ENCODE measurements around the gene FAM209A. TPM values are rescaled to one million over a fixed set of nuclear protein-coding genes. Genes with fewer than 3 reads are reported as not detected.
A peak's percentile ranks its signal among the peaks of the same experiment; 100 is the strongest.

FAM209A gene
- total and polyA plus RNA-seq, 4 donors: 0.49 to 0.95 (median 0.59) TPM; not detected in 1

- Histone ChIP-seq H3K27ac (ENCODE audit: low read depth in 1 of 2, low read length in 1 of 2) (no peak overlapping the region), H3K4me1 (ENCODE audit: control insufficient read depth in 5 of 5, insufficient read depth in 5 of 5, low read length in 5 of 5) (peaks cover 0 to 9% (median 0%) of the 10 kb centered on the region in 5 donors), H3K9ac (ENCODE audit: insufficient read depth in 1 of 2, low read length in 2 of 2) (no peak overlapping the region), H3K36me3 (ENCODE audit: control insufficient read depth in 4 of 4, insufficient read depth in 4 of 4, low read length in 4 of 4) (peaks cover 3 to 16% (median 10%) of the 10 kb centered on the region in 4 donors), H3K9me3 (ENCODE audit: control insufficient read depth in 4 of 4, insufficient read depth in 3 of 4, low read length in 3 of 4) (peaks cover 0 to 6% (median 0%) of the 10 kb centered on the region in 4 donors), H3K27me3 (ENCODE audit: control insufficient read depth in 3 of 3, insufficient read depth in 3 of 3, low read length in 2 of 3) (no peaks in the 10 kb centered on the region), H3K4me3 (no peak overlapping the region)
- WGBS, 2 donors: 94 to 97% methylated on average over 1 of the region's 1 CpG
- no peak for ATAC-seq (ENCODE audit: insufficient read depth, low FRiP score)
- no peak for TF ChIP-seq CTCF (IDR thresholded peaks at IDR 0.05; ENCODE audit: control extremely low read depth, extremely low read depth)
- no peak for DNase-seq
Measured at GRCh38 chr20:56501116-56501515, 23.4 kb upstream of the FAM209A start.

- Histone ChIP-seq H3K9ac (ENCODE audit: insufficient read depth in 1 of 2, low read length in 2 of 2) (no peak overlapping the region), H3K4me1 (ENCODE audit: control insufficient read depth in 5 of 5, insufficient read depth in 5 of 5, low read length in 5 of 5) (peaks cover 0 to 9% (median 0%) of the 10 kb centered on the region in 5 donors), H3K4me3 (no peak overlapping the region), H3K27me3 (ENCODE audit: control insufficient read depth in 3 of 3, insufficient read depth in 3 of 3, low read length in 2 of 3) (no peaks in the 10 kb centered on the region), H3K27ac (ENCODE audit: low read depth in 1 of 2, low read length in 1 of 2) (no peak overlapping the region), H3K36me3 (ENCODE audit: control insufficient read depth in 4 of 4, insufficient read depth in 4 of 4, low read length in 4 of 4) (peaks cover 0 to 6% (median 5%) of the 10 kb centered on the region in 4 donors), H3K9me3 (ENCODE audit: control insufficient read depth in 4 of 4, insufficient read depth in 3 of 4, low read length in 3 of 4) (no peaks in the 10 kb centered on the region)
- TF ChIP-seq CTCF (IDR thresholded peaks at IDR 0.05; ENCODE audit: control extremely low read depth, extremely low read depth): no peak
- ATAC-seq (ENCODE audit: insufficient read depth, low FRiP score): no peak
- peak; percentile 23 to 66 (median 43) for DNase-seq
- WGBS, 2 donors: 85 to 90% methylated on average over 8 of the region's 8 CpGs
Measured at GRCh38 chr20:56503916-56504315, 20.6 kb upstream of the FAM209A start.

- no peak for ATAC-seq (ENCODE audit: insufficient read depth, low FRiP score)
- no peaks in the 10 kb centered on the region for H3K9me3 ChIP-seq (ENCODE audit: control insufficient read depth in 4 of 4, insufficient read depth in 3 of 4, low read length in 3 of 4)
- WGBS, 2 donors: 86 to 88% methylated on average over 9 of the region's 9 CpGs
- no peak overlapping the region for H3K4me3 ChIP-seq
- peak in 1 of 3 donors; percentile 6 for DNase-seq
- H3K27me3 ChIP-seq (ENCODE audit: control insufficient read depth in 3 of 3, insufficient read depth in 3 of 3, low read length in 2 of 3): no peaks in the 10 kb centered on the region
- H3K4me1 ChIP-seq (ENCODE audit: control insufficient read depth in 5 of 5, insufficient read depth in 5 of 5, low read length in 5 of 5): peaks cover 0 to 9% (median 0%) of the 10 kb centered on the region in 5 donors
- H3K36me3 ChIP-seq (ENCODE audit: control insufficient read depth in 4 of 4, insufficient read depth in 4 of 4, low read length in 4 of 4): peaks cover 0 to 6% (median 5%) of the 10 kb centered on the region in 4 donors
- TF ChIP-seq CTCF (IDR thresholded peaks at IDR 0.05; ENCODE audit: control extremely low read depth, extremely low read depth): no peak
- no peak overlapping the region for H3K9ac ChIP-seq (ENCODE audit: insufficient read depth in 1 of 2, low read length in 2 of 2)
- H3K27ac ChIP-seq (ENCODE audit: low read depth in 1 of 2, low read length in 1 of 2): no peak overlapping the region
Measured at GRCh38 chr20:56504373-56505005, 20.1 kb upstream of the FAM209A start.

All from lung (tissue), 12 donors.